Stromal cell of bone marrow (primary cell): ENCODE results near the gene PJA1.

Experiments used
- DNase-seq: peaks from one replicate; pipeline ENCODE4 v3.0.0-alpha.2; 2012; ENCODE audit warnings: low read depth

PJA1 gene, protein sequence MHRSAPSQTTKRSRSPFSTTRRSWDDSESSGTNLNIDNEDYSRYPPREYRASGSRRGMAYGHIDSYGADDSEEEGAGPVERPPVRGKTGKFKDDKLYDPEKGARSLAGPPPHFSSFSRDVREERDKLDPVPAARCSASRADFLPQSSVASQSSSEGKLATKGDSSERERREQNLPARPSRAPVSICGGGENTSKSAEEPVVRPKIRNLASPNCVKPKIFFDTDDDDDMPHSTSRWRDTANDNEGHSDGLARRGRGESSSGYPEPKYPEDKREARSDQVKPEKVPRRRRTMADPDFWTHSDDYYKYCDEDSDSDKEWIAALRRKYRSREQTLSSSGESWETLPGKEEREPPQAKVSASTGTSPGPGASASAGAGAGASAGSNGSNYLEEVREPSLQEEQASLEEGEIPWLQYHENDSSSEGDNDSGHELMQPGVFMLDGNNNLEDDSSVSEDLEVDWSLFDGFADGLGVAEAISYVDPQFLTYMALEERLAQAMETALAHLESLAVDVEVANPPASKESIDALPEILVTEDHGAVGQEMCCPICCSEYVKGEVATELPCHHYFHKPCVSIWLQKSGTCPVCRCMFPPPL

DNA sequence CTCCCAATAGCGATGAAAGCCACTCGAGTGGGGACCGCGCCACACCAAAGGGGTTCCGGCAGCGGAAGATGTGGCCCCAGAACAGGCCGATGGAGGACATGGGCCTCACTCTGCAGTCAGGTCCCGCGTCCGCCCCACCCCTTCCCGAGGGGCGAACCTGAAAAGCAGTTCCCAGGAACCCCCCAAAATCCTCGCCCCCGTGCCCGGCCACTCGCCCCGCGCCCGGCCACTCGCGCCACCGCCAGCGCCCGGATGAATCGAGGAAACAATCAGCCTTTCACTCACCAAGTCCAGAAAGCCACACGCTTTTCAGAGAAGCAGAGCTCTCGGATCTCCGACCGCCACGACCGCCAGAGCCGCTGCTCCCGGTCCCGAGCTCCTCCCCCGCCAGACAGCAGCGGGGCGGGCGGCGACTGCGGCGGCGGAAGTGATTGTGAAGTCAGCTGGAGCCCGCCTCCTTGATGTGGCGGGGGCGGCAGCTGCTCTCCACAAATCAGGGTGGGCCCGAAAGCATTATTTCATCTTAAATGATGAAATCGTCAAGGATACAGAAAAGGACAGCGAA lies at the start of gene PJA1:
TSS of gene PJA1 (minus strand) at position 367 of the 565 bp plus-strand sequence. CDS start 2,380 bp downstream, outside the sequence.
- peak; percentile 61 for DNase-seq

DNA sequence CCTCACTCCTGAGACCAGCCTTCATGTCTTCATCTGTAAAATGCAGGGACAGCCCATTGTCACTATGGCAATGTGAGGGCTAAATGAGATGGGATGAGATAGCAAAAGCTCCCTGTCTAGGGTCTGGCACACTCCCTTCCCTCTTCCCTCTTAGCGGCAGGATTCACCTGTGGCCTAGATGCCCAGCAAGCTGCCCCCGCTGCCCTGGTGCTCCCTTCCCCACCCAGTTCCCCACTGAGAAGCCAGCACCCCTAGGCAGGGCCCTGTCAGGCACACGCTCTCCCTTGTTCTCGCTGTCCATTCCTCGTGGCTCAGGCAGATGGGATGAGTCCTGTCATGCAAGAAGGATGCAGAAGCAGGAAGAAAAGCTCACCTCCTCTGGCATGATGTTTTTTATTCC lies 49.2 kb upstream of the PJA1 start:
- no peak for DNase-seq

DNA sequence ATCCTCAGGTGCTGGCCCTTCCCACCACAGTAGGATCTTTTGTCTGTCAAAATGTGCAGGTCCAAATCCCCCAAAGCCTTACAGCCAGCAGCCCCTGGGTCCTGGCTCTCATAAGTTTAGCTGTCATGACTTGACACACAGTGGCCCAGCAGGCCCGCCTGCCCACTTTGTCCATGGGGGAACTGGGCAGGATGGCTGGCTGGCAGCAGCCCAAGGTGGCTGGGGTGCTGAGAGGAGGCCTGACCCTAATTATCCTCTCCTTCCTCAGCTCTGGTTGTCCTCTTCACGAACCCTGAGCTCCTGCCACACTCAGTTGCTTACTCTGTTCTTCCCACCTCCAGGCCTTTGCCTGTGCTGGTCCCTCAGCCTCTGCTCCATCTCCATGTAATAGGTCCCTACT lies 46.4 kb upstream of the PJA1 start:
- no peak for DNase-seq

DNA sequence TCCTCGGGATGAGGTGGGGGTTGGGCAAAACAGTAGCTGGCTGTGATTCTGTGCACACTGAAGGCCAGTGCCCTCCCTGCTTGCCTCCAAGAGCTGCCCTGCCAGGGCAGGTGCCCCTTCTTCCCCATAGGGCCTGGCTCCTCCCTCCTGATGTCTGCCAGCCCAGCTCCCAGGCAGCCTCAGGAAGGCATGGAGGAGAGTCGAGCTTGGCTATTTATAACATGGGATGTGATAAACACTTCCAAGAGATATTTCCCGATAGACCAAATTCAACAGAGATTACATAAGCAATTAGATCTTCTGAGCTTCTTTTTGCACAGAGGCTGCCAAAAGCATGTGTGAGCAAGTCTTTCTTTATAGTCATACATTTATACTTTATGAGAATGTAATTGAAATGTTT lies 45.3 kb upstream of the PJA1 start:
- DNase-seq = peak; percentile 9

DNA sequence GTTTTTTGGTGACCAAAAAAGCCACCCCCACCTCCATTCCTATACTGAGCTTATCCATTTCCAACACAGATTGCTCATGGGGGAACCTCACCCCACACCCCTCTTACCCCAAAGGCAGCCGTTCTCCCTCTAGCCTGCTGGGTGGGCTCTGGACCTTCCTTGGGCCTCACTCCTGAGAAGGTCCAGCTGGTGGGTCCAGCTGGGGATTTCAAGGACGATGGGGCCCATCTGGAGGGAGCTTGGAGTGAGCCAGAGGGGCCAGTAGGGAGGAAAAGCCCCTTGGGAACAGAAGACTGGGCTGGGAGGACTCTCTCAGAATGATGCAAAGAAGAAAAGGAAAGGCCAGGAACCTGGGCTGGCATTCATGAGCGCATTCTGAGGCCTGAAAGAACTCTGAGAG lies 42.0 kb upstream of the PJA1 start:
- DNase-seq = no peak

DNA sequence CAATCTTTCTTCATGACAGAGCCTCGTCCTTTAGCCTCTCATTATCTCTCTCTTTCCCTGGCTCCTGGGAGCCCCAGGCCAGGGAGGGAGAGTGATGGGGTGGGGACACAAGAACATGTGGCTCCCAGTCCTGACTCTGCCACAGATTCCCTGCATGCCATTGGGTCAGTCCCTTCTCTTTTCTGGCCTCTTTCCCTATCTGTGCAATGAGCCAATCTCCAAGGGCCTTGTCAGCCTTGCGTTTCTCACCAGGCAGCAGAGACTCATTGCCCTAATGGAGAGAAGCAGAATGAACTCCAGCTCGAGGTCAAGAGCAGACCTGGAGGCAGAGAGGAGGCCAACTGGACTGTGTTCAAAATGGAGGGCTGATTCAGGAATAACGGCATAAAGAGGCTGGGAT lies 38.4 kb upstream of the PJA1 start:
- DNase-seq = no peak

DNA sequence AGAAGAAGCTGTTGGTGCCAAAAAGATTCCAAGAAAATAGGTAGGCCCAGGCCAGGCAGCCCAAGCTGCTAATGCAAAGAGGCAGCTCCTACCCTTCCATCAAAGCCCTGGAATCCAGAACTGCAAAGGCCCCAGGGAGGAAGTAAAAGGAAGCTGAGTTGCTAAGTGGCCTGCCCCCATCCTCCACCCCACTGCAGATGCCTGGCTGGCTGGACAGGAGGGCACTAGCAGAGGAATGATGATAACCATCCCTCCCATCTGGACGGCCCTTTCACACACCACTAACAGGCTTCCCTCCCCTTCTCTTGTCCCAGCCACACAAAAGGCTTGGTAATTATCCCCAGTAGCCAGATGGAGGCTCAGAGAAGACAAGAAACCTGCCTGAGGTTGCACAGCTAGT lies 32.4 kb upstream of the PJA1 start:
- no peak for DNase-seq

DNA sequence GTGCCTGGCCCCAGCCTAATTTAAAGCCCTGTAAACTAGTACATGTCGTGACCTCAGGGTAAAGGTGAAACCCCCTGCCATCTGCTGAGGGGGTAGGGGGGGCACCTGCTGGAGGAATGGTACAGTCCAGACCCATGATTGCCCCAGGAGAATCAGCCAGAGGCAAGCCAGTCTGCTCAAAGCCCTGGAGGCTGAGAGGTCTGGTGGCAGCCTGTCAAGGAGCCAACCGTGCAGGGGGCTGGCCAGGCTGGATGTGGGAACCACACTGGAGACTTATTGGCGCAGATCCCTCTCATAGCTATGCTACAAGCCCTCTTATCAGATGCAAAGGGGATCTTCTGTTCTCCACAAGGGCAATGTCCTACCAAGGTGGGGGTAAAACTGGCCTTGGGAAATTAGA lies 31.4 kb upstream of the PJA1 start:
- no peak for DNase-seq

DNA sequence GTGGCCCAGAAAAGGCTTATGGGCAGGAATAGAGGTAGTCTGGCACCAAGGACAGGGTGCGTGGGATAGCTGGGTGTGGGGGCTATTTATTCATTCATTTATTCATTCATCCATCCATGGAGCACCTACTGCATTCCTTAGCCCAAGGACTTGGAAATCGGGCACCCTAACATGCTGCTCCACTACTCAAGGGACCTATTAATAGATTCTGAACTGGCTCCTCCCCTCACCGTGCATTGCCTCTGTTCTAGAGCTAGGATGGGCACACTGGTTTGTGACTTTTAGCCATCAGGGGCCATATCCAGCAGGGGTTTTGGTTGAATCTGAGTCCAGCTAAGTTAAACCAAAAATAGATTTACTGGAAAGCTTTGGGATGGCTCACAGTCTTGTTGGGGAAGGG lies 30.6 kb upstream of the PJA1 start:
- DNase-seq = no peak

DNA sequence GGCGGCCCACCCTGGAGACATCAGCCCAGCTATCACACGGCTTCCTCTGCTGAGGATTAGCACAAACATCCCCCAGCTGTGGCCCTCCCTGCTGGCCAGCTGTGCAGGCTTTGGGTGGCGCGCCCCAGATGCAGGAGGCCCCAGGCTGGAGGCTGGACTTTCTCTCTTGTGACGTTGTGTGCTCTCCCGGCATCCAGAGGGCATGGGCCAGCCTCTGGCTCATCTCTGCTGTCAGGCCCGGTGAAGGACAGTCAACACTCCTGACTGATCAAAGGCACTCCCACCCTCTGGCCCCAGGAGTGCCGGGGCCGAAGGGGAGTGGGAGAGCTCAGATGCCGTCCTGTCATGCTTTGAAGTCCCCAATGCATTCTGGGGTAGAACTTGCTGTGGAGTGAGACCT lies 29.9 kb upstream of the PJA1 start:
- no peak for DNase-seq

DNA sequence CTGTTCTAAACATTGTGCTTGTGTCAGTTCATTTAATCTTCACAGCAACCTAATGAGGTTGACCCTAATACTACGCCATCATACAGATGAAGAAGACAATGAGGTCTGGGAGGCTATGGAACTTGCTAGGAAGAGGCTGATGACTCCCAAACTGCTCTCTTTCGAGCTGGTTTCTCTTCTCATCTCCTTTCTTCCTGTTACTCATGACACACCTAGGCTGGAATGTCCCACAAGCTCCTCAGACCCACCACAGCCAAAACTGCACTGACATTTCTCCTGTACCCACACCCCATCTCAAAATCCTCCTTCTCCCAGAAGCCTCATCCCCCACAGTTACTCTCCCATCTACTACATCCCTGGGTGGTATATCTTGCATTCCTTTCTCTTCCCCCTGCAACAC lies 27.4 kb upstream of the PJA1 start:
- DNase-seq = no peak

DNA sequence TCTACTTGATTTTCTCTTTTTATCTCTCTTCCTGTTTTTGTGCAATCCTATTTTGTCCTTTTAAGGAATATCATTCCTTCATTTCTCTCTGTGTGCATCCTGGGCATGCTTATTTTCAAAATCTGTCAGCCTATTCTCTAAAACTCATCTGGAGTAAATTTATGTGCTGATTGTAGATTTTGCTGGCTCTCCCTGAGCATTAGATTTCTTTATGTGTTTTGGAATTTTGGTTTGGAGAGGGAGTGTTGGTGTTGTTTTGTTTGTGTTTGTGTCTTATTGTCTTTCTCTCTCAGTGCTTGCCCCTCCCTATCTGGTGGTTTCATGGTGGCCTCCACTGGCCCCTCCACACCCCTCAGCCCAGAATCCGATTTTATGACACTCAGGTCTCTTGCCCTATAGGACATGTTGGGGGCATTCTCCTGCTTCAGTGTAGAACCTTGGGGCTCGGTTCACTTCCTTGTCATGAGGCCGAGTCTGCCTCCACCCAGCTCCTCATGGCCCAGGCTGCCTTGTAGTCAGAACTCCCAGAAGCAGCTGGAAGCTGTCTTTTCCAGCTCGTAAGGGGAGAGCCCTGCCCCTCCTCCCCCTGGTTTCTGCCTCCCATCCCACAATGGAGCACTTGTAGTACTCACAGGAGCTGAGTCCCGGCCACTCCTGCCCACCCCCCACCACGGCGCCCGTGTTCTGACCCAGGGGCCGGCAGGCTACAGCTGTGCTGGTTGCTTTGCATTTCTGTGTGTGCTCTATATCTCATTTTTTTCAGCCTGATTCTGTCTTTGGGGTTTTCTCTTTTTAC lies 24.5 kb upstream of the PJA1 start:
- DNase-seq = no peak

DNA sequence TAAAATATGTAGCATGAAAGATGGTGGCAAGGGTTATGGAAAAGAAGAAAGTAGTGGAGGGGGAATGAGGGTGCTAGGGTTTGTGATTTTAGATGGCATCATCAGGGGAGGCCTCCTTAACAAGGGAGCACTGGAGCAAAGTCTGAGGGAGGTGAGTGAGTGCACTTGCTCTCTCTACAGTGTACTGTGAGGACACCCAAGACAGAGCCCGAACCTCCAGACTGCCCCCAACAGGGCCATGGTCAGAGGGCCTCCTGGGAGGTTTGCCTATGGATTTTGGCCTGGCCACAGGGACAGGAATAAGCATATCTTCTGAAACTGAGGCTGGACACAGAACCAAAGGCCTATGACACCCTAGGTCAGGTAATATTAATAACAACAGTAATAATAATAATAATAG lies 21.4 kb upstream of the PJA1 start:
- no peak for DNase-seq

DNA sequence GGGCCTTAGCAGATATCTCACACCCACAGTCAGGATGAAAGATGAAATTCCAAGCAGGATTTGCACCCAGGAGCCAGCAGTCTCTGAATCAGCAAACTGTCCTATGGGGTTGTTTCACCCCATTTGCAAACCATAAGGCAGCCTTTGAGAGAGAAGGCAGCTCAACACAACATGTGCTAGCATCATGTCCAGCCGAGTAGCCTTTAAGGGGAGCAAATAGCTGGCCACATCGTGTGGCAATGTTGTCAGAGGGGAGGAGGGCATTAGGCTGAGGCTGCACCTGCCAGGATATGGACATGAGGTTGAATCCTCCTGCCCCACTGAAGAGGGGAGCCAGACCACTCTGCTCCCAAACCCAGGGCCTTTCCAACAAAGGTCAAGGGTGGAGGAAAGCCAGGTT lies 20.6 kb upstream of the PJA1 start:
- DNase-seq = no peak

DNA sequence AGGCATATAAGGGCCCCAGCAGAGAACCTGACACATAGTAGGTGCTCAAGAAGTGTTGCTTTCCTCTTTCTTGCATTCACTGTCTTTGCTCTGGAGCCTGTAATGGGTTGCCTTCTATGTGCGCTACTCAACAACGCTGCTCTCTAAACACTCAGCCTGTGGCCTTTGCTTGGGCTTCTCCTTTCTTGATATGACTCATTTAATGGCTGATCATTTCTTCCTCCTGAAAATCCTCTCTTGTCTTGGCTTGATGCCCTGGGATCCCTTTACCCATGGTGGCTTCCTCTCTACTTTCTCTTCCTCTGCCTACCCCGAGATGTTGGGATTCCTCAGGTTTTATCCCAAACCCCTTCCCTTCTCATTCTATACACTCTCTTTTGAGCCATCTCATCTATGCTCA lies 19.9 kb upstream of the PJA1 start:
- no peak for DNase-seq

DNA sequence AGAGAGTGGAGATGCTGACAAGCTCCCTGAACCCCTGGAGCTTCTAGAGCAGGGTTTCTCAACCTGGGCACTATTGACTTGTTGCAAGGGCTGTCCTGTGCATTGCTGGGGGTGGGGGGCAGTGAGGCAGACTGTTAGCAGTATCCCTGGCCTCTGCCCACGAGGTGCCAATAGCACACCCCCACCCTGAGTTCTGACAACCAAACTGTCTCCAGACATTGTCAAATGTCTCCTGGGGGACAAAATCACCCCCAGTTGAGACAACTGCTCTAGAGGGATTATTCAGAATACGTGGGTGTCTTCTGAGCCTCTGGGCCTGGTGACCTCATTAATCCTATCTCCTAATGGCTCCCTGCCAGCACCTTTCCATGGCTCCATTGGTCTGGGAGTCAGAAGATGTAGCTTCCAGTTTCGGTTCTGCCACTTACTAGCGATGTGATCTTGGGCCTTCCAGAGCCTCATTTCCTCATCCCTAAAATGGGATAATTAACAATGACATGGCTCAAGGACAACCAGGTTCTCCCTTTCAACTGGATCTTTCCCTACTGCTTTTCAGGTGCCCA lies 17.6 kb upstream of the PJA1 start:
- DNase-seq = no peak

DNA sequence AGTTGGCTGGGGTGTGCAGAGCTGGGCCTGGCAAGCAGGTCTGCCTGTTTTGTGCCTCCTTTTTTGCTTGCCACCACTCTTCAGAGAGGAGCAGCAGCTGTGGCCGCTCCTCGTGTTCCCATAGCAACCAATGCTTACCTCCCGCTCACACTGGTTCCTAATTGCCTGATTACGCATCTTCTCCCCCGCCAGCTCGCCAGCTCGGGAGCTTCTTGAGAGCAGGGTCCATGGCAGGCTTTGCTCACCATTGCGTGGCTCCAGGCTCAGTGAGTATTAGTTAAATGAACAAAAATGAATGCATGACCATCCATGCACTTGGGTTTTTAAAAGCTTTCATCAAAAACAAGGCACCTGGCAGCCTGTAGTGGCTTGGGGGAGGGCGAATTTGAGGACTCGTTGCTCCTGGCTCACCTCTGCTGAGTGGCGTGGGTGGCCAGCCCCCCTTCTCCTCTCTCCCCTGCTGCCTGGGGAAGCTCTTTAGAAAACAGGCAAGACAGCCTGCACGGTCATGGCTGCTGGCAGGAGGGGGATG lies 14.2 kb upstream of the PJA1 start:
- DNase-seq = no peak

DNA sequence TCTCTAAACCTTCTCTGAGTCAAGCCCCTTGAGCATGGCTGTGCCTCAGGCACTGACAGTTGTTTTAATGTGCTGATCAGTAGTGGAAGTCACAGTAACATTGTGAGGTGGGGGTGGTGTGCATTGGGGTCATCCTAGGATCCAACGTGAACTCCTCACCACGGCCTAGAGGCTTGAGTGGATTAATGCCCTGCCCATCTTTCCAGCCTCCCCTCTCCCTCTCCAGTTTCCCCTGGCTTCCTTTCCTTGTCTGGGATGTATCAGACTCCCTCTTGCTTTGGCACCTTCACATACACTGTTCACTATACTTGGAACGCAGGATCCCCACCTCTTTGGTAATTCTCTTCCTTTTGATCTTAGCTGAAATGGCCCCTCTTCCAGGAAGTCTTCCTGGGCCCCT lies 13.3 kb upstream of the PJA1 start:
- DNase-seq = no peak

DNA sequence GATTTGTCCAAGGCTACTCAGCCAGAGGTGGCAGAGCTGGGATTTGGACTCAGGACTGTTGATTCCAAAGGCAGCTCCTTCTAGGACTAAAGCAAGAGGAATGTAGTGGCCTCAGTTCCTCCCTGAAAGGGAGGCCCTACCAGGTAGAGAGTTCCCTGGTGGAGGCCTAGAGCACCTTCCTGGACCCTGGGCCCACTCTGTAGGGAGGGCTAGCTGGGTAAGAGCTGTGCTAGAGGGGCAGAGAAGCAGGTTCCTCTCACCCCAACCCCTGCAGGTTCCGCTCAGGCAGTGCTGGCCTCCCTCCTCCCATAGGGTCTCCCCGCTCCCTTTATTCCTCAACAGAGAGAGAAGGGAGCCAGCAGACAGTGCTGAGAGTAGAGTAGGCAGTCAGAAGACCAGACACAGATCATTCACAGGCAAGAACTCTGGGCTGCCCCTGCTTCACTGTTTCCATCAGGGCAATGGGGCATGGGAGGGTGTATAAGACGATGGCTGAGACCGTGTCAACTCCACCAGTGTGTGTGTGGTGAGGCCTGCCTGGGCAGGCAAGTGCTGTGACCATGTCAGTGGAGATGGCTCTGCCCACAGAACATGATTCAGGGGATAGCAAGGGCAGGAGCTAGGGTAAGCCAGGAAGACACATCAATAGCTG lies 12.4 kb upstream of the PJA1 start:
- DNase-seq = no peak

DNA sequence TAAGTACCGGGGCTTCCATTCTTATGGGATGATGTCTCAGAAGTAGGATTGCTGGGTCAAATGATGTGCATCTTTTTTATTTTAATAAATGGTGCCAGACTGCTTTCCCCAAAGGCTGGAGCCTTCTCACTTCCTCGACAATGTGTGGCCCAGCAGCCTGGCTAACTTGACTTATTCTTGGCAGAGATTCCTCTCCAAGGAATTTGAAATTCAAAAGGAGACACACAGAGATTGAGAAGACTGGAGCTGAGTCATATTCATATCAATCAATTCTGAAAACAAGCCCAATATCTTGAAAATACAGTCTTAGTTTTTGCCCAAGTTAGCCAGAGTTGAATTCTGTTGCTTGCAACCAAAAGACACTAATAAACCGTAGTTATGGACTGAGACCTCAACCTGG lies 10.8 kb upstream of the PJA1 start:
- DNase-seq = no peak

DNA sequence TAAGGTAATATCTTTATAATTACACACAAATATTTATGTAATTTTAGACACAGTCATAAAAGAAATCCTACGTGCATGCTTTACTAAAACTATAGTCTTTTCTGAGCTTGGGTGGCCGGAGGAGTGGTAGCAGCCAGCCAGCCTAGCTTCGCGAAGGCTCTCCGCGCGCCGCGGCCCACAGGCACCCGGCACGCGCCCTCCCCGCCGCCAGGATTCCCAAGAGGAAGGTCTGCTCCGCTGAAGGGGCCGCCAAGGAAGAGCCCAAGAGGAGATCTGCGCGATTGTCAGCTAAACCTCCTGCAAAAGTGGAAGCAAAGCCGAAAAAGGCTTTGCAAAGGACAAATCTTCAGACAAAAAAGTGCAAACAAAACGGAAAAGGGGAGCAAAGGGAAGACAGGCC lies 8.7 kb upstream of the PJA1 start:
- DNase-seq = no peak

DNA sequence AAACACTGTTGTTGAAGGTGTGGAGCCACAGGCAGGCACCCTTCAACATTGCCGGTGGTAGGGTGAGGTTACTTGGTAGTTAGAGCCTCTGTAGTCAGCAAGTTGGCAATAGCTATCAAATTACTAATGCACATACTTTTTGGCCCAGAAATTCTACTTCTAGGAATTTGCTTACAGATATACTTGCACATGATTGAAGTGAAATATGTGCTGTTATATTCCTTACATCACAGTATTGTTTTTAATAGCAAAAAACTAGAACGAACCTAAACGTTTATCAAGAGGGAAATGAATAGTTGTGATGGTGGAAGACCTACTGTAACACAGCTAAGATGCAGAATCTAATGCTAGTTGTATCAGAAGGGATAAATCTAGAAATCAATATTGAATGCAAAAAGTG lies 7.7 kb upstream of the PJA1 start:
- no peak for DNase-seq
